Stomach (tissue), 9 donors: Measurements from ENCODE around the gene BCAS3. TPM values are rescaled to one million over a fixed set of nuclear protein-coding genes. Genes with fewer than 3 reads are reported as not detected.
A peak's percentile ranks its signal among the peaks of the same experiment; 100 is the strongest.

Experiments used
- DNase-seq, 2 donors: peaks; one replicate each; pipeline versions ENCODE4 v3.0.0 to v3.0.0-alpha.2; 2013 to 2019
- H3K27ac ChIP-seq, 5 donors: fragments of 200-600 bp in 4 of 5; sonication (generic) in 4 of 5; one replicate each; pipeline ENCODE4 v1.5.1; 2013 to 2019; ENCODE audit warnings: mild to moderate bottlenecking in 1 of 5, moderate library complexity in 1 of 5
- H3K27me3 ChIP-seq, 3 donors: fragments of 200-600 bp; sonication (generic); one replicate each; pipeline ENCODE4 v1.5.1; 2017 to 2019; ENCODE audit warnings: mixed run types in 1 of 3
- H3K36me3 ChIP-seq, 4 donors: fragments of 200-600 bp; sonication (generic); 1 replicate in 3 of 4; 2 replicates in 1 of 4; pipeline ENCODE4 v1.5.1; 2016 to 2019
- H3K4me1 ChIP-seq, 4 donors: fragments of 200-600 bp; sonication (generic); one replicate each; pipeline ENCODE4 v1.5.1; 2016 to 2019
- H3K4me3 ChIP-seq, 4 donors: fragments of 200-600 bp; sonication (generic) in 3 of 4; one replicate each; pipeline ENCODE4 v1.5.1; 2016 to 2019; ENCODE audit warnings: mild to moderate bottlenecking in 1 of 4
- H3K9me3 ChIP-seq, 4 donors: fragments of 200-600 bp; sonication (generic); one replicate each; pipeline ENCODE4 v1.5.1; 2016 to 2019
- EP300 ChIP-seq: sonication (generic); formaldehyde crosslinking; IDR thresholded peaks from one replicate; pipeline ENCODE4 v1.6.1; 2017; ENCODE audit warnings: antibody characterized with exemption
- POLR2A ChIP-seq, 4 donors: fragments of 450-650 bp; IDR thresholded peaks; one replicate each; pipeline ENCODE4 v1.6.1; 2016; ENCODE audit warnings: antibody characterized with exemption in 4 of 4, control low read depth in 2 of 4, mild to moderate bottlenecking in 1 of 4, moderate library complexity in 1 of 4
- POLR2AphosphoS5 ChIP-seq, 3 donors: sonication (generic); formaldehyde crosslinking; IDR thresholded peaks; one replicate each; pipeline ENCODE4 v1.6.1; 2016; ENCODE audit warnings: antibody characterized with exemption in 3 of 3
- WGBS, 5 donors: extraction: QIAGEN DNeasy Blood & Tissue Kit in 3 of 5; methylation state at CpG; one replicate each; pipeline versions ENCODE4 v1.1.5 to v1.1.7; 2013 to 2018; 5-methylcytosine and 5-hydroxymethylcytosine counted together
- intact Hi-C: fragments of 100-400 bp; cut with DNase I; formaldehyde crosslinking; loops from one replicate; pipeline ENCODE4 v1.15.1; 2023; ENCODE audit warnings: low total_unique reads
- polyA plus RNA-seq, 3 donors: library from polyadenylated mRNA; stranded (reverse); fragments of 200-250 nt; gene quantifications; one replicate each; pipeline ENCODE4 v1.2.3, GENCODE V29; 2013
- total RNA-seq, 5 donors: library from RNA; depleted of rRNA; stranded (reverse); fragments of >200 nt; gene quantifications; one replicate each; pipeline versions ENCODE4 v1.1.0 to v1.2.3, GENCODE V29; 2014 to 2016
- TF ChIP-seq, protein P1 (sequence below), 7 experiments: fragments of 450-650 bp in 4 of 7; fragments of 200-600 bp in 3 of 7; sonication (generic) in 3 of 7; IDR thresholded peaks; one replicate each; pipeline ENCODE4 v1.5.1; 2016 to 2019; ENCODE audit warnings: antibody characterized with exemption in 7 of 7, control low read depth in 2 of 7, mild to moderate bottlenecking in 1 of 7
- donor health status: healthy with polysubstance abuse.
- donor health status: Bipolar disorder and iron deficiency.
- donor health status: healthy.

The BCAS3 gene
- total and polyA plus RNA-seq, 8 donors, result 4.9 to 150 (median 25.3) TPM

DNA sequence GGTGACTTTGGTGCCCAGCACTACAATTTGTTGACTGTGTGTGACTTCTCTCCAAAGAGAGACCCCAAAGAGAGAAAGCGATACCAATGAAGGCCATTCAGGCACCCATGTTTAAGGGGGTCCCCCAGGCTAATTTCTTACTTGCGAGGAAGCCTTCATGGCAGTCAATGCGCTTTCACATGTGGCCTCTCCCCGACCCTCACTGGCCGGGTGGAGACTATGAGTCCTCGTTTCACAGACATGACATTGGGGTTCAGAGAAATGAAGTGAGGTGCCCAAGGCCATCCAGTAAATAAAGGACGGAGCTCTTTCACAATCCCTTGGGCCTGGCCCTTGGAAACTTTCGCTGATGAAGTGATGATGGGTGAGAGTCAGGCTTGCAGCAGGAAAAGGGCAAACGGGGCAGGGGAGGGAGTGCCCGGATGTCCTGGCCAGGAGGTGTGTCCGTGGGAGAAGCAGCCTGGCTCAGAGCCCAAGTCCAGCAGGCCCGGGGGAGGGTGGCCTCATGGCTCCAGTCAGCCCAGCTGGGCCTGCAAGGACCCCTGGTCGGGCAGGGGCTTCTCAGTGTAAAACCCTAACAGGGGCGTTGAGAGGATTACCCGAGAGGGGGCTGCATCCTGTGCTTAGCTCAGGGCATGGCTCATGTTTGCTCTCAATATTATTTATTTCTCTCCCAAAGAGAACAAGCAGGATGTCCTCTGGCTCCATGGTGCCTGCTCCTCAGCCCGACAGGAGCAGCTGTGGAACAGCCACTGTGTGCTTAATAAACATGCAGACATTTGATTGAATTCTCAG lies 736.7 kb downstream of the BCAS3 start:
- Histone ChIP-seq H3K36me3 (no peaks in the 10 kb centered on the region), H3K4me3 (no peak overlapping the region), H3K9me3 (no peaks in the 10 kb centered on the region), H3K27me3 (peaks cover 5 to 73% (median 32%) of the 10 kb centered on the region in 3 donors), H3K4me1 (peaks cover 32 to 65% (median 53%) of the 10 kb centered on the region in 4 donors), H3K27ac (peak overlapping the region in 3 of 5 donors; percentile 4 to 34 (median 16))
- TF ChIP-seq POLR2A (IDR thresholded peaks at IDR 0.05), result no peak
- TF ChIP-seq, protein P1, sequence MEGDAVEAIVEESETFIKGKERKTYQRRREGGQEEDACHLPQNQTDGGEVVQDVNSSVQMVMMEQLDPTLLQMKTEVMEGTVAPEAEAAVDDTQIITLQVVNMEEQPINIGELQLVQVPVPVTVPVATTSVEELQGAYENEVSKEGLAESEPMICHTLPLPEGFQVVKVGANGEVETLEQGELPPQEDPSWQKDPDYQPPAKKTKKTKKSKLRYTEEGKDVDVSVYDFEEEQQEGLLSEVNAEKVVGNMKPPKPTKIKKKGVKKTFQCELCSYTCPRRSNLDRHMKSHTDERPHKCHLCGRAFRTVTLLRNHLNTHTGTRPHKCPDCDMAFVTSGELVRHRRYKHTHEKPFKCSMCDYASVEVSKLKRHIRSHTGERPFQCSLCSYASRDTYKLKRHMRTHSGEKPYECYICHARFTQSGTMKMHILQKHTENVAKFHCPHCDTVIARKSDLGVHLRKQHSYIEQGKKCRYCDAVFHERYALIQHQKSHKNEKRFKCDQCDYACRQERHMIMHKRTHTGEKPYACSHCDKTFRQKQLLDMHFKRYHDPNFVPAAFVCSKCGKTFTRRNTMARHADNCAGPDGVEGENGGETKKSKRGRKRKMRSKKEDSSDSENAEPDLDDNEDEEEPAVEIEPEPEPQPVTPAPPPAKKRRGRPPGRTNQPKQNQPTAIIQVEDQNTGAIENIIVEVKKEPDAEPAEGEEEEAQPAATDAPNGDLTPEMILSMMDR (IDR thresholded peaks at IDR 0.05), result no peak
- no peak for TF ChIP-seq EP300
- TF ChIP-seq POLR2AphosphoS5 (IDR thresholded peaks at IDR 0.05), result no peak
- intact Hi-C loops, result loop anchor here (10.0 kb wide), 1 partner anchor 420 kb away; no protein-coding TSS in a partner anchor
- 59 to 76% (median 63%) methylated on average over 10 to 16 of the region's 16 CpGs for WGBS, 5 donors
- peak; percentile 25 to 41 for DNase-seq

DNA sequence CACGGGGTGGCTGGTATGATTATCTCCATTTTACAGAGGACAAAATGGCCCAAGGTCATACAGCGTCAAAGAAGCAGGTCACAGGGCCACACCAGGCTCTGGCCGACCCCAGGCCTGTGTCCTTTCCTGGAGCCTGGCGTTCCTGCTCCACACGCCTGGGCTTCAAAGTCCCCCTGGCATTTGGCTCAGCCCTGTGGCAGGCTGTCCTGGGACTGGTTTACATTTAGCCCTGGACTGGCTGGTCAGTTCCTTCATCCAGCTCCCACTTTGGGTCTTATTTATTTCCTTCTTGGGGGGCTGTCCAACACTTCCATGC lies 737.2 kb downstream of the BCAS3 start:
- no peak for TF ChIP-seq POLR2A (IDR thresholded peaks at IDR 0.05)
- TF ChIP-seq POLR2AphosphoS5 (IDR thresholded peaks at IDR 0.05), result no peak
- no peak for TF ChIP-seq EP300
- TF ChIP-seq, protein P1 (IDR thresholded peaks at IDR 0.05), result no peak
- 66 to 74% (median 71%) methylated on average over 5 of the region's 5 CpGs for WGBS, 5 donors
- H3K27me3 ChIP-seq, result peaks cover 5 to 71% (median 29%) of the 10 kb centered on the region in 3 donors
- H3K27ac ChIP-seq, result peak overlapping the region in 2 of 5 donors; percentile 4 to 16
- H3K36me3 ChIP-seq, result no peaks in the 10 kb centered on the region
- intact Hi-C loops, result loop anchor here (10.0 kb wide), 1 partner anchor 420 kb away; no protein-coding TSS in a partner anchor
- peak in 1 of 2 donors; percentile 18 for DNase-seq
- peaks cover 29 to 60% (median 49%) of the 10 kb centered on the region in 4 donors for H3K4me1 ChIP-seq
- no peak overlapping the region for H3K4me3 ChIP-seq
- no peaks in the 10 kb centered on the region for H3K9me3 ChIP-seq

DNA sequence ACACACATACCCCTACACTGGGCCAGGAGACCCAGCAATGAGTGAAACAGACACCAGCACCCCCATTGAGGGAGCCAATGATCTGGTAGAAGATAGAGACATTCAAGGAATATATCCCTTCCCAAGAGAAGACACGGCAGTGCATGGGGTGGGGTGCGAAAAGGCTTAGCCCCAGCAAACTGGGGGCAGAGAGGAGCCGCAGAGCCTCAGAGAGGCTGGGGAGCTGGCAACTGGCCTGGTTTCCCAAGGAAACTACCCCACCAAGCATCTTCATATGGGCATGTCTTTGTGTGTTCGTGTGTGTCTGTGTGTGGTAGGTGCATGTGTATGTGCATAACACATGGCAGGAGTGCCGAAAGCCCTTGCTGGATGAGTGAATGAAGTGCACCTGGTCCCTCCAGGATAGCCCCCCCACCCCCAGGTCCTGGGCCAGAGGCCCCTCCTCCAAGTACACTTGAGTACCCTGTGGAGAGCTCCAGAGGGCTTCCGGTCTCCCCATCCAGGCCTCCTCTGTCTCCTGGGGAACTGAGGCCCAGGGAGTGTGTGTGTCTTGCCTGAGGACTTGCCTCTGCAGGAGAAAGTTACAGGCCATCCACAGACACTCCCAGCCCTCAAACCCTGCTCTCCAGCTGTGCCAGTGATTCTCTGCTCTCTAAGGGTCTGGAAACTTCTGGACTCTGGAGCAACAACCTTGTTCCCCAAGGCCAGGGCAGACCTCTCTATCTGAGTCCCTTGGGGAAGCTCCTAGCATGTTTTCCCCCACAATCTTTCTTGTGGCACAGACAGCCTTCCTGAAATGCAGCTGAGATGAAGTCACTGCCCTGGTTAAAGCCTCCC lies 737.9 kb downstream of the BCAS3 start:
- 92 to 96% (median 92%) methylated on average over 4 to 6 of the region's 6 CpGs for WGBS, 5 donors
- intact Hi-C loops, result loop anchor here (10.0 kb wide), 1 partner anchor 419 kb away; no protein-coding TSS in a partner anchor
- TF ChIP-seq, protein P1 (IDR thresholded peaks at IDR 0.05), result no peak
- TF ChIP-seq POLR2AphosphoS5 (IDR thresholded peaks at IDR 0.05), result no peak
- TF ChIP-seq POLR2A (IDR thresholded peaks at IDR 0.05), result no peak
- no peak for TF ChIP-seq EP300

DNA sequence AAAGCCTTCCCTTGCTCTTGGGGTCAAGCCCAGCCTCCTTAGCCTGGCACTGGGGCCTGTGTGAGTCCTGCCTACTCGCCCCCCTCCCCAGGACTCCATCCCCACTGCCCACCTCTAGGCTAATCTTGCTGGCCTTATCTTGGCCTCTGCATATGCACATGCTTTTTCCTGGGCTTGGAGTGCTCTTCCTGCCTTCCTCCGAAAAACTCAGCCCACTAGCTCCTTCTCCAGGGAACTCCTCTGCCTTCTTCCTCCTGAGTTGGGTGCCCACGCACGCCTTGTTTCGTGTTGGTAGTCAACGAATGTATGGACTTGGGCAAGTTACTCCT lies 738.5 kb downstream of the BCAS3 start:
- Histone ChIP-seq H3K9me3 (no peaks in the 10 kb centered on the region), H3K27ac (peak overlapping the region in 4 of 5 donors; percentile 25 to 68 (median 54)), H3K4me3 (no peak overlapping the region), H3K27me3 (peaks cover 0 to 71% (median 22%) of the 10 kb centered on the region in 3 donors), H3K4me1 (peaks cover 17 to 47% (median 36%) of the 10 kb centered on the region in 4 donors), H3K36me3 (no peaks in the 10 kb centered on the region)
- intact Hi-C loops, result loop anchor here (10.0 kb wide), 1 partner anchor 419 kb away; no protein-coding TSS in a partner anchor
- no peak for TF ChIP-seq POLR2AphosphoS5 (IDR thresholded peaks at IDR 0.05)
- TF ChIP-seq, protein P1 (IDR thresholded peaks at IDR 0.05), result no peak
- TF ChIP-seq POLR2A (IDR thresholded peaks at IDR 0.05), result no peak
- no peak for TF ChIP-seq EP300
- WGBS, 5 donors, result 74 to 91% (median 88%) methylated on average over 6 of the region's 6 CpGs
- DNase-seq, result peak in 1 of 2 donors; percentile 9

More for the DNA sequence above, 737.9 kb downstream of the BCAS3 start:
- no peak overlapping the region for H3K4me3 ChIP-seq
- H3K36me3 ChIP-seq, result no peaks in the 10 kb centered on the region
- H3K9me3 ChIP-seq, result no peaks in the 10 kb centered on the region
- DNase-seq, result peak; percentile 5 to 20
- H3K27me3 ChIP-seq, result peaks cover under 1 to 71% (median 22%) of the 10 kb centered on the region in 3 donors
- H3K27ac ChIP-seq, result peak overlapping the region in 4 of 5 donors; percentile 25 to 68 (median 54)
- H3K4me1 ChIP-seq, result peaks cover 22 to 53% (median 42%) of the 10 kb centered on the region in 4 donors
